ENCODE data around the gene CBFB. TPM values are rescaled to one million over a fixed set of nuclear protein-coding genes. Genes with fewer than 3 reads are reported as not detected.
A peak's percentile ranks its signal among the peaks of the same experiment; 100 is the strongest.

Gene CBFB
- total and polyA plus RNA-seq, 2 of the 13 experiments (the other 11 are each of a cell fraction or from before 2014, with no cell fraction given), result 22.1 to 70.8 TPM

DNA sequence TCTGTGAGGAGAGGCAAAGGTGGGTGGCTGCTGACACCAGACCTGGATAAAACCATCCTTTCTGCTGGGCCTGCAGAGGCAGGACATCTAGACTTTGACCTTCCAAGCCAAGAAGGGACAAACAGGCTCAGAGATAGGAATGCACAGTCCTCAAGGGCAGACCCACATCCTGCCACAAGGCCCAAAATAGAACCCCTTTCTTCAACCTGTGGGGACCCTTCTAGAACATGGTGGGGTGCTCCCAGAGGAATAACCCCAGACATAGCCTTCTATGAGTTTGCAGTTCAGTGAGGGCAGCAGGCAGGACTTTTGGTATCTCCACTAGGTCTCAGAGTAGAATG, 3.8 kb upstream of the CBFB start (continued):
- TF ChIP-seq, protein P1, sequence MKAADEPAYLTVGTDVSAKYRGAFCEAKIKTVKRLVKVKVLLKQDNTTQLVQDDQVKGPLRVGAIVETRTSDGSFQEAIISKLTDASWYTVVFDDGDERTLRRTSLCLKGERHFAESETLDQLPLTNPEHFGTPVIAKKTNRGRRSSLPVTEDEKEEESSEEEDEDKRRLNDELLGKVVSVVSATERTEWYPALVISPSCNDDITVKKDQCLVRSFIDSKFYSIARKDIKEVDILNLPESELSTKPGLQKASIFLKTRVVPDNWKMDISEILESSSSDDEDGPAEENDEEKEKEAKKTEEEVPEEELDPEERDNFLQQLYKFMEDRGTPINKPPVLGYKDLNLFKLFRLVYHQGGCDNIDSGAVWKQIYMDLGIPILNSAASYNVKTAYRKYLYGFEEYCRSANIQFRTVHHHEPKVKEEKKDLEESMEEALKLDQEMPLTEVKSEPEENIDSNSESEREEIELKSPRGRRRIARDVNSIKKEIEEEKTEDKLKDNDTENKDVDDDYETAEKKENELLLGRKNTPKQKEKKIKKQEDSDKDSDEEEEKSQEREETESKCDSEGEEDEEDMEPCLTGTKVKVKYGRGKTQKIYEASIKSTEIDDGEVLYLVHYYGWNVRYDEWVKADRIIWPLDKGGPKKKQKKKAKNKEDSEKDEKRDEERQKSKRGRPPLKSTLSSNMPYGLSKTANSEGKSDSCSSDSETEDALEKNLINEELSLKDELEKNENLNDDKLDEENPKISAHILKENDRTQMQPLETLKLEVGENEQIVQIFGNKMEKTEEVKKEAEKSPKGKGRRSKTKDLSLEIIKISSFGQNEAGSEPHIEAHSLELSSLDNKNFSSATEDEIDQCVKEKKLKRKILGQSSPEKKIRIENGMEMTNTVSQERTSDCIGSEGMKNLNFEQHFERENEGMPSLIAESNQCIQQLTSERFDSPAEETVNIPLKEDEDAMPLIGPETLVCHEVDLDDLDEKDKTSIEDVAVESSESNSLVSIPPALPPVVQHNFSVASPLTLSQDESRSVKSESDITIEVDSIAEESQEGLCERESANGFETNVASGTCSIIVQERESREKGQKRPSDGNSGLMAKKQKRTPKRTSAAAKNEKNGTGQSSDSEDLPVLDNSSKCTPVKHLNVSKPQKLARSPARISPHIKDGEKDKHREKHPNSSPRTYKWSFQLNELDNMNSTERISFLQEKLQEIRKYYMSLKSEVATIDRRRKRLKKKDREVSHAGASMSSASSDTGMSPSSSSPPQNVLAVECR (CRISPR knock-in tag; IDR thresholded peaks at IDR 0.05; ENCODE audit: borderline replicate concordance), result peak; percentile 7; the same call in 1 of the 2 replicates
- peak; percentile 60 for TF ChIP-seq ZFX (CRISPR knock-in tag; IDR thresholded peaks at IDR 0.05; ENCODE audit: low read depth)
- 0 out of 2 replicates have a peak, but pooled peaks have one; percentile 14 for TF ChIP-seq ZNF44 (CRISPR knock-in tag; IDR thresholded peaks at IDR 0.05)
- TF ChIP-seq, protein P2, sequence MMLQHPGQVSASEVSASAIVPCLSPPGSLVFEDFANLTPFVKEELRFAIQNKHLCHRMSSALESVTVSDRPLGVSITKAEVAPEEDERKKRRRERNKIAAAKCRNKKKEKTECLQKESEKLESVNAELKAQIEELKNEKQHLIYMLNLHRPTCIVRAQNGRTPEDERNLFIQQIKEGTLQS (CRISPR knock-in tag; IDR thresholded peaks at IDR 0.05), result no peak
- peak; percentile 76; the same call in 1 of the 2 replicates for TF ChIP-seq HDAC2 (CRISPR knock-in tag; IDR thresholded peaks at IDR 0.05)
- TF ChIP-seq RORA (CRISPR knock-in tag; IDR thresholded peaks at IDR 0.05), result no peak
- no peak for TF ChIP-seq ZSCAN31 (CRISPR knock-in tag; IDR thresholded peaks at IDR 0.05; ENCODE audit: low read depth)
- TF ChIP-seq TSC22D2 (CRISPR knock-in tag; IDR thresholded peaks at IDR 0.05; ENCODE audit: borderline replicate concordance), result no peak
- no peak for TF ChIP-seq PCBP2 (optimal IDR thresholded peaks at IDR 0.05; ENCODE audit: low read depth, low read length, poor library complexity, severe bottlenecking)
- TF ChIP-seq HNF4A (CRISPR knock-in tag; IDR thresholded peaks at IDR 0.05), result peak; percentile 82
- peak; percentile 34; the same call in 1 of the 2 replicates for TF ChIP-seq MED1 (CRISPR knock-in tag; IDR thresholded peaks at IDR 0.05)
- peak; percentile 78 for TF ChIP-seq HNF4G (IDR thresholded peaks at IDR 0.05; ENCODE audit: borderline replicate concordance, low read depth, low read length)
- TF ChIP-seq HNF4G (CRISPR knock-in tag; IDR thresholded peaks at IDR 0.05; ENCODE audit: borderline replicate concordance, low read depth), result no peak; the same call in 1 of the 2 replicates
- no peak for TF ChIP-seq ZNF326 (CRISPR knock-in tag; IDR thresholded peaks at IDR 0.05; ENCODE audit: borderline replicate concordance)
- TF ChIP-seq, protein P3, sequence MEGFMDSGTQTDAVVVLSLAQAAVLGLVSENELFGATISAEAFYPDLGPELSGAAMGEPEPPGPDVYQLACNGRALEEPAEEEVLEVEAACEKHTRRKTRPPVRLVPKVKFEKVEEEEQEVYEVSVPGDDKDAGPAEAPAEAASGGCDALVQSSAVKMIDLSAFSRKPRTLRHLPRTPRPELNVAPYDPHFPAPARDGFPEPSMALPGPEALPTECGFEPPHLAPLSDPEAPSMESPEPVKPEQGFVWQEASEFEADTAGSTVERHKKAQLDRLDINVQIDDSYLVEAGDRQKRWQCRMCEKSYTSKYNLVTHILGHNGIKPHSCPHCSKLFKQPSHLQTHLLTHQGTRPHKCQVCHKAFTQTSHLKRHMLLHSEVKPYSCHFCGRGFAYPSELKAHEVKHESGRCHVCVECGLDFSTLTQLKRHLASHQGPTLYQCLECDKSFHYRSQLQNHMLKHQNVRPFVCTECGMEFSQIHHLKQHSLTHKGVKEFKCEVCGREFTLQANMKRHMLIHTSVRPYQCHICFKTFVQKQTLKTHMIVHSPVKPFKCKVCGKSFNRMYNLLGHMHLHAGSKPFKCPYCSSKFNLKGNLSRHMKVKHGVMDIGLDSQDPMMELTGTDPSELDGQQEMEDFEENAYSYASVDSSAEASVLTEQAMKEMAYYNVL (CRISPR knock-in tag; IDR thresholded peaks at IDR 0.05; ENCODE audit: borderline replicate concordance), result peak; percentile 37; the same call in 1 of the 2 replicates
- TF ChIP-seq POGZ (CRISPR knock-in tag; IDR thresholded peaks at IDR 0.05), result peak; percentile 38; the same call in 1 of the 2 replicates
- TF ChIP-seq MXI1 (IDR thresholded peaks at IDR 0.05; ENCODE audit: borderline replicate concordance, low read depth, low read length), result no peak
- TF ChIP-seq SOX5 (CRISPR knock-in tag; IDR thresholded peaks at IDR 0.05; ENCODE audit: borderline replicate concordance), result peak; percentile 17; the same call in 1 of the 2 replicates
- peak; percentile 79 for TF ChIP-seq TEAD3 (CRISPR knock-in tag; optimal IDR thresholded peaks at IDR 0.05; ENCODE audit: borderline replicate concordance)
- TF ChIP-seq KMT2A (CRISPR knock-in tag; IDR thresholded peaks at IDR 0.05), result 0 out of 2 replicates have a peak, but pooled peaks have one; percentile 13
- TF ChIP-seq EP300 (IDR thresholded peaks at IDR 0.05; ENCODE audit: low read depth in 2 of 2, low read length in 2 of 2), result peak in 1 of 2 experiments; percentile 47; a peak in 2 of 4 replicates
- TF ChIP-seq EP300 (CRISPR knock-in tag; IDR thresholded peaks at IDR 0.05; ENCODE audit: borderline replicate concordance), result peak; percentile 36; the same call in 1 of the 2 replicates
- TF ChIP-seq ZFY (CRISPR knock-in tag; IDR thresholded peaks at IDR 0.05), result peak; percentile 61
- 0 out of 2 replicates have a peak, but pooled peaks have one; percentile 18 for TF ChIP-seq BCL6 (CRISPR knock-in tag; IDR thresholded peaks at IDR 0.05)
- no peak for TF ChIP-seq LCORL (IDR thresholded peaks at IDR 0.05)
- peak; percentile 69; the same call in 1 of the 2 replicates for TF ChIP-seq LCORL (CRISPR knock-in tag; IDR thresholded peaks at IDR 0.05)
- TF ChIP-seq, protein P4, sequence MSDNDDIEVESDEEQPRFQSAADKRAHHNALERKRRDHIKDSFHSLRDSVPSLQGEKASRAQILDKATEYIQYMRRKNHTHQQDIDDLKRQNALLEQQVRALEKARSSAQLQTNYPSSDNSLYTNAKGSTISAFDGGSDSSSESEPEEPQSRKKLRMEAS (IDR thresholded peaks at IDR 0.05), result no peak
